H9 (cell line): ENCODE data around the gene OR5K1. TPM values are rescaled to one million over a fixed set of nuclear protein-coding genes. Genes with fewer than 3 reads are reported as not detected.

Experiments
- DNase-seq: peaks from one replicate; pipeline ENCODE4 v3.0.0-alpha.2; 2017
- H2AFZ ChIP-seq: one replicate; pipeline ENCODE4 v1.6.1; 2013; ENCODE audit warnings: mild to moderate bottlenecking, low read length, control low read depth, moderate library complexity
- H2AK5ac ChIP-seq: 2 replicates; pipeline ENCODE4 v1.6.1; 2013; ENCODE audit warnings: low read length, control low read depth, mixed read lengths; ENCODE audit not compliant: insufficient read length
- H2BK120ac ChIP-seq: one replicate; pipeline ENCODE4 v1.6.1; 2013; ENCODE audit warnings: low read depth, mild to moderate bottlenecking, low read length, control low read depth, inconsistent platforms; ENCODE audit not compliant: poor library complexity, severe bottlenecking
- H2BK12ac ChIP-seq: 2 replicates; pipeline ENCODE4 v1.6.1; 2013; ENCODE audit warnings: low read length, control low read depth, mixed read lengths, low read depth; ENCODE audit not compliant: insufficient read length
- H2BK15ac ChIP-seq: 2 replicates; pipeline ENCODE4 v1.6.1; 2013; ENCODE audit warnings: low read depth, low read length, control low read depth
- H2BK20ac ChIP-seq: one replicate; pipeline ENCODE4 v1.6.1; 2013; ENCODE audit warnings: low read depth, mild to moderate bottlenecking, low read length, control low read depth, inconsistent platforms; ENCODE audit not compliant: poor library complexity, severe bottlenecking
- H2BK5ac ChIP-seq: 2 replicates; pipeline ENCODE4 v1.6.1; 2013; ENCODE audit warnings: low read length, control low read depth, mixed read lengths; ENCODE audit not compliant: insufficient read length
- H3K14ac ChIP-seq: 2 replicates; pipeline ENCODE4 v1.6.1; 2013; ENCODE audit warnings: low read length, control low read depth; ENCODE audit not compliant: insufficient read depth
- H3K18ac ChIP-seq: 2 replicates; pipeline ENCODE4 v1.6.1; 2013; ENCODE audit warnings: low read depth, mild to moderate bottlenecking, mixed read lengths, low read length, control low read depth; ENCODE audit not compliant: insufficient read length
- H3K23ac ChIP-seq: 2 replicates; pipeline ENCODE4 v1.6.1; 2013; ENCODE audit warnings: low read length, control low read depth, mixed read lengths, low read depth; ENCODE audit not compliant: insufficient read length
- H3K23me2 ChIP-seq: 2 replicates; pipeline ENCODE4 v1.6.1; 2013; ENCODE audit warnings: low read depth, mild to moderate bottlenecking, mixed read lengths, low read length, control low read depth; ENCODE audit not compliant: insufficient read length, poor library complexity, severe bottlenecking
- H3K27ac ChIP-seq: 2 replicates; pipeline ENCODE4 v1.5.1; 2013; ENCODE audit warnings: low read length, control low read depth, mixed read lengths, low read depth; ENCODE audit not compliant: insufficient read length
- H3K27me3 ChIP-seq: 2 replicates; pipeline ENCODE4 v1.6.1; 2013; ENCODE audit warnings: low read length, control low read depth, inconsistent platforms; ENCODE audit not compliant: insufficient read depth
- H3K4ac ChIP-seq: 2 replicates; pipeline ENCODE4 v1.6.1; 2013; ENCODE audit warnings: low read depth, mild to moderate bottlenecking, control low read depth, inconsistent platforms, low read length, moderate library complexity
- H3K4me1 ChIP-seq: 2 replicates; pipeline ENCODE4 v1.6.1; 2013; ENCODE audit warnings: low read length, control low read depth, inconsistent platforms; ENCODE audit not compliant: insufficient read depth
- H3K4me2 ChIP-seq: 2 replicates; pipeline ENCODE4 v1.6.1; 2013; ENCODE audit warnings: low read length, control low read depth, mixed read lengths; ENCODE audit not compliant: insufficient read length, insufficient read depth
- H3K56ac ChIP-seq: 2 replicates; pipeline ENCODE4 v1.6.1; 2013; ENCODE audit warnings: low read depth, mild to moderate bottlenecking, mixed read lengths, low read length, control low read depth; ENCODE audit not compliant: insufficient read length
- H3K79me1 ChIP-seq: 2 replicates; pipeline ENCODE4 v1.6.1; 2013; ENCODE audit warnings: low read depth, mild to moderate bottlenecking, moderate library complexity, low read length, control low read depth, inconsistent platforms; ENCODE audit not compliant: insufficient read depth, poor library complexity, severe bottlenecking
- H3K79me2 ChIP-seq: 2 replicates; pipeline ENCODE4 v1.6.1; 2013; ENCODE audit warnings: low read length, control low read depth, inconsistent platforms; ENCODE audit not compliant: insufficient read depth
- H3K9ac ChIP-seq: 2 replicates; pipeline ENCODE4 v1.6.1; 2013; ENCODE audit warnings: low read length, control low read depth, mixed read lengths; ENCODE audit not compliant: insufficient read length; ENCODE audit errors: extremely low read depth
- H3K9me3 ChIP-seq: one replicate; pipeline ENCODE4 v1.6.1; 2013; ENCODE audit warnings: low read depth, low read length, inconsistent platforms; ENCODE audit not compliant: control insufficient read depth
- H3T11ph ChIP-seq: one replicate; pipeline ENCODE4 v1.6.1; 2013; ENCODE audit warnings: mild to moderate bottlenecking, low read length, control low read depth, inconsistent platforms
- H4K20me1 ChIP-seq: one replicate; pipeline ENCODE4 v1.6.1; 2013; ENCODE audit not compliant: control insufficient read depth, insufficient read length, insufficient read depth
- H4K5ac ChIP-seq: 2 replicates; pipeline ENCODE4 v1.6.1; 2013; ENCODE audit warnings: low read depth, mild to moderate bottlenecking, mixed read lengths, low read length, control low read depth; ENCODE audit not compliant: insufficient read length
- H4K8ac ChIP-seq: replicated peaks from 2 replicates; pipeline ENCODE4 v1.6.1; 2013; ENCODE audit warnings: low read length, control low read depth, mixed read lengths, low read depth; ENCODE audit not compliant: insufficient read length
- H4K91ac ChIP-seq: 2 replicates; pipeline ENCODE4 v1.6.1; 2013; ENCODE audit warnings: low read depth, mild to moderate bottlenecking, moderate library complexity, mixed read lengths, low read length, control low read depth; ENCODE audit not compliant: insufficient read length
- H3K27ac Mint-ChIP-seq, 3 experiments: 2 replicates in 2 of 3; 3 replicates in 1 of 3; pipeline ENCODE4 v1.8.0; 2020 to 2021; ENCODE audit warnings: mixed read lengths in 3 of 3, mild to moderate bottlenecking in 1 of 3, moderate library complexity in 1 of 3
- H3K27me3 Mint-ChIP-seq: 2 replicates; pipeline ENCODE4 v1.8.0; 2021; ENCODE audit warnings: low read depth, mild to moderate bottlenecking, moderate library complexity, mixed read lengths
- H3K36me3 Mint-ChIP-seq, 3 experiments: 2 replicates in 2 of 3; 3 replicates in 1 of 3; pipeline ENCODE4 v1.8.0; 2020 to 2021; ENCODE audit warnings: low read depth in 3 of 3, mixed read lengths in 3 of 3; ENCODE audit not compliant: insufficient read depth in 1 of 3
- H3K4me1 Mint-ChIP-seq, 2 experiments: 2 replicates each; pipeline ENCODE4 v1.8.0; 2020; ENCODE audit warnings: mixed read lengths in 2 of 2
- H3K4me3 Mint-ChIP-seq, 2 experiments: 2 replicates in 1 of 2; 3 replicates in 1 of 2; pipeline ENCODE4 v1.8.0; 2020 to 2021; ENCODE audit warnings: mild to moderate bottlenecking in 2 of 2, mixed read lengths in 2 of 2, moderate library complexity in 1 of 2
- H3K9me3 Mint-ChIP-seq, 2 experiments: 2 replicates in 1 of 2; 3 replicates in 1 of 2; pipeline ENCODE4 v1.8.0; 2020; ENCODE audit warnings: mild to moderate bottlenecking in 2 of 2, mixed read lengths in 2 of 2, moderate library complexity in 1 of 2
- CTCF ChIP-seq: fragments of 200-600 bp; sonication (generic); conservative IDR thresholded peaks from 3 replicates; pipeline ENCODE4 v1.8.0; 2021; ENCODE audit warnings: antibody characterized with exemption, mild to moderate bottlenecking
- WGBS: extraction: QIAGEN DNeasy Blood & Tissue Kit; methylation state at CpG from one replicate; pipeline ENCODE4 v1.1.7; 2013; ENCODE audit warnings: missing lambda C conversion rate, low lambda C conversion rate, mixed read lengths; ENCODE audit not compliant: insufficient read length; ENCODE audit errors: extremely low coverage; 5-methylcytosine and 5-hydroxymethylcytosine counted together
- long read RNA-seq: library from polyadenylated mRNA; unstranded; transcript quantifications from one replicate; pipeline ENCODE4 v2.0.0, GENCODE V29; 2020
- total RNA-seq: library from RNA; stranded (reverse); gene quantifications from 2 replicates; pipeline ENCODE4 v1.2.1, GENCODE V29; 2021

Gene OR5K1
- not detected in 2 replicates for total RNA-seq
- long read RNA-seq = 0 reads

GRCh38 chr3:98462901-98463300, at the start of gene OR5K1:
Gene OR5K1, plus strand, starts transcription at chr3:98463201. Its CDS starts 6,376 bp downstream, at chr3:98469577.
- Histone ChIP-seq H3K79me2 (no peaks in the 10 kb centered on the region), H3T11ph (no peak within 1 kb of the TSS), H3K14ac (no peak within 1 kb of the TSS), H2BK12ac (no peak within 1 kb of the TSS), H4K5ac (no peak within 1 kb of the TSS), H2AFZ (no peak within 1 kb of the TSS), H4K91ac (no peak within 1 kb of the TSS), H3K79me1 (no peaks in the 10 kb centered on the region), H3K18ac (no peak within 1 kb of the TSS), H2BK5ac (no peak within 1 kb of the TSS), H3K23me2 (no peaks in the 10 kb centered on the region), H3K56ac (no peak within 1 kb of the TSS), H2AK5ac (no peak within 1 kb of the TSS), H3K4ac (no peak within 1 kb of the TSS), H3K27me3 (no peaks in the 10 kb centered on the region), H3K9me3 (no peaks in the 10 kb centered on the region), H2BK20ac (no peak within 1 kb of the TSS), H2BK15ac (no peak within 1 kb of the TSS), H3K4me1 (no peaks in the 10 kb centered on the region), H3K23ac (no peak within 1 kb of the TSS), H3K4me2 (no peak within 1 kb of the TSS), H2BK120ac (no peak within 1 kb of the TSS), H3K9ac (no peak within 1 kb of the TSS), H4K8ac (no peak within 1 kb of the TSS), H4K20me1 (no peaks in the 10 kb centered on the region), H3K27ac (no peak within 1 kb of the TSS)
- no peaks in the 10 kb centered on the region for H3K4me1 Mint-ChIP-seq
- no peaks in the 10 kb centered on the region; a peak in 3 of 5 replicates for H3K9me3 Mint-ChIP-seq
- WGBS = no CpG with 5 or more reads among the region's 1 CpG
- no peak within 1 kb of the TSS for H3K27ac Mint-ChIP-seq
- no peaks in the 10 kb centered on the region for H3K27me3 Mint-ChIP-seq
- H3K36me3 Mint-ChIP-seq = no peaks in the 10 kb centered on the region
- no peak for DNase-seq
- no peak within 1 kb of the TSS for H3K4me3 Mint-ChIP-seq
- no peak for TF ChIP-seq CTCF
